GM19193 (cell line): Measurements from ENCODE around the gene PTPRD.

Experiments
- POLR2A ChIP-seq: IDR thresholded peaks from 4 replicates; pipeline ENCODE4 v1.6.1; 2011; ENCODE audit not compliant: insufficient read depth, insufficient read length; ENCODE audit errors: extremely low read depth

Gene PTPRD

DNA sequence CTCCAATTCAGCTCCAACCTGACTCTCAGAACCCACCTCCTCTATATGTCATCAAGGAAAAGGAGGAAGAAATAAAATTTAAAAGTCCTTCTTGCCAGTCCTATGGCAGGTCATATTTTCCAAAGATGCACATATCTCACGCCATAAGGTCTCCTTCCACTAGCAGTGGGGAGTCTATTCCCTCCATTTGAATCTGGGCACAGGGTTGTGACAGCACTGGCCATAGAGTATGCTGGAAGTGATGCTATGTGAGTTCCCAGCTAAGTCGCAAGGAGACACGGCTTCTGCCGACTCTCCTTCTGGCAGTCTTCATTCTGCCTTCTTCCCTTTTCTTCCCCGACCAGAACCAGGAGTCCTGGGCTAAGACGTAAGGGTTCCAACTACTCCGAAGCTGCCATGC, 1929.3 kb downstream of the PTPRD start:
- no peak for TF ChIP-seq POLR2A

DNA sequence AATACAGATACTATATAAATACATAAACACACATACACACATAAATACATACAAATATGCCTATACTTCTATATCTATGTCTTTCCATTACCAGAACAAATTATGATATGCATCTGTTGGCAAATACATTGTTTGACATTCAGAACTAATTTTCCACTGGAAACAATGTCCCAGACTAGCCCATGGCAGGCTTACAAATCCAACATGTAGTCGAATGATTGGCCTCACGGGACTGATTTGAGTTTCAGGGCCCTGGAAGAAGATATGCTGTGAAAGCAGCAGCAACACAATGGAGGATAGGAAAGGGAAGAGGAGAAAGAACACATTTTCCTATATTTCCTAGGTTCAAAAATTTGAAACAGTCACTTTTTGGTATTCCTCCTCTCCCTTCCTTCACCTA, 1932.1 kb downstream of the PTPRD start:
- no peak for TF ChIP-seq POLR2A

DNA sequence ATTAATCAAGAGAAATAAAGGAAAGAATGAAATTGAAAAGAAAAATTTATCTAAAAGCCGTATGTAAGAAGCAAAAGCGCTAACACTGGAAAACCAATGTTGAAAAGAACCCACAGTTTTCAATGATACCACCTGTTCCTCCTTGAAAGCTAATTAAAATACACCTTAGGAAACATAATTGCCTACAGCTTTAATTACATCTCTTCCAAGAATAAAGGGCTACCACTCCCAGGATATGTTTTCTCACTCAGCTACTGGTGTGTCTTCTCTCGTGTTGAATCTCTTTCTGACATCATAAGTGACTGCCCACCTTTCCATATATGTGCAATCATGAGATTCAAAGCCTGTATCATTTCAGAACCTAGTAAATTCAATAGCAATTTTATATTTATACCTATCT, 1932.6 kb downstream of the PTPRD start:
- TF ChIP-seq POLR2A = no peak

DNA sequence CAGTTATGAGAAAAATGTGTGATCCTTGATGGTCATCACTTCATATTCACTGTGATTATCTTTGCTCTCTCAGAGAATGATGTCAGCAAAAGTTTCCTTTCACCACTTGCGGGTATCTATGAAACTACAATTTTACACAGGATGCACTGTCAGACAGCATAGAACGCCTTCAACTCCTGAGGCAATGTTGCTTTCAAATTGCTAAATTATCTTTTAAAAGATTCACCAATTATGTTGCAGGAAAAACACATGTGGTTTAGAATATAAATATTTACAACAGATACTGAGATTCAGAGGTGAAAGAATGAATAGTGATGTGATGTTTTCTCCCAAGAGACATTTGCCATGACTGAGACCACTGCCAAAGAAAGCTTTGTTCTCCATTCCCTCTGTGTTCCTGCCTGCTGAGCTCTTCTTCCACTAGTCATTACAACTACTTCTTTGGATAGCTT, 1933.4 kb downstream of the PTPRD start:
- TF ChIP-seq POLR2A = no peak

DNA sequence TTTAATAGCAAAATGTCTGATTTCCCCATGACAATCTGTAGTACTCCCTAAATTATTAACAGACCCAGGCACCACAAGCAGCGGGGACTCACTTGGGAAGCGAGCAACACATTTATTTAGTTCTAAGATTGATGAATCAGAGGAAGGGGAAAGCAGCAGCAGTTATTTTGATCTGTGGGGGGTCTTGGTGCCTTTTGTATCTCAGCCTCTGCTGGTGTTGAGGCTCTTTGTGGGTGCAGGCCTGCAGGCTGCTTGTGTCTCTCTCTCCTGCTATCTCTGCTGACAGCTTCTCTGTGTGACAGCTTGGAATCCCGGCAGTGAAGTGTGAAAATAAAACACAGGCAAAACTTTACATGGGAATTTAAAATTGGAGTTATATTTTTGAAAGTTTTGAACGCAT, 1935.1 kb downstream of the PTPRD start:
- no peak for TF ChIP-seq POLR2A

DNA sequence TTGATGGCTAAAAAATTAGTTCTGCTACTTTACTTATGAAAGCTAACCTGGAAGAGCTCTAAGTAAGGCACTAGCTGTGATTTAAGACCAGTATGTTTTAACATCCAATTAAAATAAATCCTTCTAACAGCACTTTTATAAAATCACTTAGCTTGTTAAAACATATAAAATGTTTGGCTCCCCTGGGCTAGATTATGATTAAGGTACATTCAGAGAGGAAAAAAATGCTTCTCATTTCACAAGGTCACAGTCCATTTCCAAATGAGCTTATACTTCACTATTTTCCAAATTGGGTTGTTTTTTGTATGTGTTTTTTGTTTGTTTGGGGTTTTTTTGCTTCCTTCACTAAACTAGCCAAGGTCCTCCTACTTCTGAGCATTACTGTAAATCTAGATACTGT, 1938.3 kb downstream of the PTPRD start:
- no peak for TF ChIP-seq POLR2A

DNA sequence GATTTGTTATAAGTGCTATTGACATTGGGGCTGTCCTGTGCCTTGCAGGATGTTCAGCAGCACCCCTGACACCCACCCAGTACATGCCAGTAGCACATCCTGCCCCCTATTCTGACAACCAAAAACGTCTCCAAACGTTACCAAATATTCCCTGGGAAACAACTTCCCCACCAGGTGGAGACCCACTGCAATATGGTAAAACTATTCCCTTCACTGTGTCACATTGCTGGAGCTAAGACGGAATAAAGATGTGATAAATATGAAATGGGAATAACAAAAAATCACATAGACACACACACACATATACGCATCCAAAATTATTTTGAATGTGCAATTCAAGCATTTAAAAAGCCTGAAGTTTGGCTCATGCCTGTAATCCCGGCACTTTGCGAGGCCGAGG, 1939.0 kb downstream of the PTPRD start:
- no peak for TF ChIP-seq POLR2A

DNA sequence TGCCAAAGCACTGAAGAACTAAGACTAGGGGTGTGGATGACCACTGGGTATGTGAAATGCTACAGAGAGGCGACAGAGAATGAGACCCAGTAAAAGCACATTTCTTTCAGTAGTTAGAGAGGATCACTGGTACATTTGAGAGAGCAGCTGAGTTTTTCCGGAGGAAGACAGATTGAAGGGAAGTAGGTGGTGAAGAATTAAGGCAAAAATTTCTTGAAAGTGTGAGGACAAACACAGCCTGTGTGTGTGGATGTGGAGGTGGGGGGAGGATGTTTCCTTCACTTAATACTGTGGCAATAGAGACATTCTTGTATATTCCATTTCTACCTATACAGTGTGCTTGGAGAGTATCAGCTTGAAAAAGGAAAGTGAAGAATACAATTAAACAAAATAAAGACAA, 1942.1 kb downstream of the PTPRD start:
- TF ChIP-seq POLR2A = no peak

DNA sequence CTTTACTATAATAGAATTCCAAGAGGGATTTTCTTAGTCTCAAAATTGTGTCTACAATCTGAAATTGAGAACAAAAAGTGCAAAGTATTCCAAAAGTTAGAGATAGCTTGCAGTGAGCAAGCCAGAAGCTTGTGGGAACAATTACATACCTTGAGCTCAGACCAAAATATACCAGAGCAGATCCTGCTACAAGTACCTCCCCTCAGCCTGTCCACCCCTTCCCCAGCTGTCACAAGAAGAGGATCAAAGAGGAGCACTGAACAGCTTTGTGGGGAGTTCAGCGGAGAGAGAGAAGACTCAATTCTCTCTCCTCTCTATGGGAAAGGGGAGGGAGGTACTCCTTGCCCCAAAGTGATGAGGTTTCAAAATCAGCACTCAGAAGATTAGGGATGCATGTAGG, 1944.1 kb downstream of the PTPRD start:
- no peak for TF ChIP-seq POLR2A

DNA sequence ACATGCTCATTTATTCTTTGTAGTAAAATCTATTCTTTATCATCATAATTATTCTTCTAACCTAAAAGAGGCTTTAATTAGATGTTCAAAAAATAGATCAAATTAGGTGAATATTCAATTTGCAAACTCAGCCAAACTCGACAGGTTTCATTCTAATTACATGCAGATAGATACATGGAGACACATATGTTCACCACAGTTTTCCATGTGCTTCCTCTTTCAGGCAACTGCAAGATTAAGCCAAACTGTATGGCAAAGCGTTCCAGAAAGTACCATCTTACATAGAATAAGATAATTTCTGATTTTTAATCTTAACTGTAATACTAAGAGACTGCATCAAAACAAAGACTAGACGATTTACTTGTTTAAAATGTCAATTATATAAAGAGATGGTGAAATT, 1944.6 kb downstream of the PTPRD start:
- no peak for TF ChIP-seq POLR2A

DNA sequence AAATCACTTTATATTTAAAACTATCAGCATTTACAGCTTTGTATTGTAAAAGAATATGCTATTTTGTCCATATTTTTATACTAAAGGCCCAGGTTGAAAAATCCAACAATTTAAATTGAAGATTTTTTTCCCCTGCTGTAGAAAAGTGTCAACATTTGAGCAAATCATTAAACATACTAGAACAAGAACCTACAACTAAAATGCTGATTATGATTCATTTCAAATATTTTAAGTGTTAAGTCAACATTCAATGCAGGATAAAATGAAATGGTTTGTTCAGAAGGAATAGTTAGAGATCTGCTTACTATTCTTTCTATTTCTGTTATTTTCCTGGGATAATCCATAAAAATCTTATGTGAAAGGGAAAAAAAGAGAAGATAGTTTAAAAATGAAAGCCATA, 1946.7 kb downstream of the PTPRD start:
- TF ChIP-seq POLR2A = no peak

DNA sequence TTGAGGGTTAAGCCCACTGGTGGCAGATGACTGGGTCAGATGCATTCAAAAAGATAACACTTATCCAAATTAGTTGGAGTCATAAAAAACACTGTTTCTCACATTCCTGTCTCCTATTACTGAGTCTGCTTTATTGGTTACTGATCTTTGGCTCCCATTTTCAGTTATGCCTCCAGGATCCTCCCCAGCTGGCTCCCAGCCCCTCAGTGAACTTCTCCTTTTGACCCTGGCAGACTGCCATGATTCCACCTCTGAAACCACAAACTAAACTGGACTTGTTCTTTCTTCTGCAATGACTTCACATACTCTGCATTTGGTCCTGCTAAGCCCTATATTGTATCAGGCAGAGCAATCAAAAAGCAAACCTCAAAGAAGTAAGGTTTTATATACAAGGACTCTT, 1952.4 kb downstream of the PTPRD start:
- TF ChIP-seq POLR2A = no peak

DNA sequence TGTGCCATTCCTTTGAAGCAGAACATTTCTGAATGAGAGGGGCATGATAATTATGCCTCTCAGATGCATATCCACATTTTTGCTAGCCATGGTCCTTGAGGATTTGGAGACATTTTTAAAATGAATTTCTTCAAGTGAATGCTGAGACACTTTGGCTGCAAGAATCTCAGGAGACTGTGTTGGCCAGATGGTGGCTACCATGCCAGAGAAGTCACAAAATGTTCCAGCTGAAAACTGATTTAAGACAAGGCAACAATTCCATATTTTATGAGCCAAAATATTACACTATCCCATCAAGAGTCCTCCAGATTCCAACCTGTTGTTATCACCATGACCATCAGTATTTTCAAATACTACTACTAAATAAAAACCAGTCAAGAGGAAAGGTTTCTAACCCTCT, 1953.7 kb downstream of the PTPRD start:
- TF ChIP-seq POLR2A = no peak

DNA sequence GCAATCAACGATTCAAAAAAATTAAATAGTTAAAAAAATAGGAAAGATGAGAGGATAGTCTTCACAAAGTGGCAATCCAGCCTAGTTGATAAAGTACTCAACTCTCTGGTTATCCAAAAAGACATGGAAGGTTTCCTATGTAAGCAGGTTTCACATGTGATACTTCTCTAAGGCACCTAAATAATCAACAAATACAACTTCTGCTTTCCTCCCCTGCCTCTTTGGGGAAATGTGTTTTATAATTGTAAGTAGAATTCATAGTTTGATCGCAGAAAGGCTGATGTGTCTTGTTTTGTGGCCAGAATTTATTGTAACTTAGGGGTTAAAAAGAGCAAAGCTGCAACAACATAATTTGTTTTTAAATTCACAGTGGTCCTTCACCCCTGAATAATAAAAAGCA, 1957.7 kb downstream of the PTPRD start:
- TF ChIP-seq POLR2A = no peak

DNA sequence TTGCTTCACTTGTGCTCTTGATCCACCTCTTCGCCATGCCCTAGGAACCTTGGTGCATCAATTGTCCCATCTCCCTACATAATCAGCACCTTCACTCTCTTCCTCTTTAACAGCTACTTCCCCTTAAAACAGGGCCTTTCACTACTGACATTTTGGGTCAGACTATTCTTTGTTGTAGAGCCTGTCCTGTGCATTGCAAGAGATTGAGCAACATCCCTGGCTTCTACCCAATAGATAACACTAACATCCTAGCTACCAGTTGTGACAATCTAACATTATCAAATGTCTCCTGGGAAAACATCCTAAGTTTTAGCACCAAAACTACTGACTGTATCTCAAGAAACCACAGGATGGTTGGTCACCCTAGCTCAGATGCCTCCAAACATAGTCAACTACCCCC, 1958.9 kb downstream of the PTPRD start:
- TF ChIP-seq POLR2A = no peak

DNA sequence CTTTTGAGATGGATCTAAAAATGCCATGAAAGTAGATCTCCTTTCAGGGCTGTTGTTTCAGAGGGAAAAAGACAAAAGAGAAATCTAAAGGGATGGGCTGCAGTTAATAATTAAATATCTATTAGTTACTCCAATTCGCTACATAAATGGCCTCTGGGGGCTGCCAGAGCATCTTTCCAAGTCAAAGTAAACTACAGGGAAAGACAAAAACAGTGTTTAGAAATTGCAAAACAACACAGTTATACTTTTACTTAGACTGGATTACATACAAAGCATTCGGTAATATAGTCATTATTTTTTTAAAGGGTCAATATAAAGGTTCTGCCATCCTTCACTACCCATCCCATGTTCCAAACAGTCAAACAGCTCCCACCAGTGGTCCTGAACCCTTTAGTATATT, 1959.7 kb downstream of the PTPRD start:
- no peak for TF ChIP-seq POLR2A

DNA sequence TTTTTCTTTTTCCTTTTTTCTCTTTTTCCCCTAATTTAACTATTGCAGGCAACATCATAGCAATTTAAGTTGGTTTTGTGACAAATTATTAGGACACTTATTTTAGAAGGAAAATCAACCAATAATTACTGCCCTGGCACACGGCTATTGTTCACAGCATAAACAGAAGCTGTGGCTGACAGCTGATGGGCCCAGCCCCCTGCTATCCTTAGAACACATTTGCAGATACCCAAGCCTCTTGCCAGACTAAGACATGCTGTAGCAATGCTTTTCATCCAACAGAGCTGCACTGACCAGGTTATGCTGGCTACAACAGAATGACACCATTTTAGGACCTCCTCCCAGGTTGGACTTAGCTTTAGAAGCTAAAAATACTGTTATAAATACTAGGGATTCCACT, 1960.5 kb downstream of the PTPRD start:
- no peak for TF ChIP-seq POLR2A

DNA sequence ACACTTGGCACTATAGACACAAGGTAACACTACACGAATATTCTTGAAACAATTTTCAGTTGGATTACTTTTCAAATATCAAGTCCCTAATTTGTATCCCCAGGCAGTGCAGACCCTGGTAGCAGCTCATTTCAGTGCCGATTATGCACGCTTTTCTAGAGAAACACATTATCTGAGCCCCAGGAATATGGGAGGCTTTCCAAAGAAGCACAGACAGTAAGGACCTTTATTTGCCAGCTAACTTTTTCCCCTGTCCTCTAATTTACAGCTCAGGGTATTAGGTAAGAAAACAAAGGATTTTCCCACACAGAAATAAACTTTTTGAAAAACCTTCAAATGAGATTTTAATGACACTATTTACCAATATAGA, 1961.0 kb downstream of the PTPRD start:
- no peak for TF ChIP-seq POLR2A
